Neural cell (in vitro differentiated cells): Measurements from ENCODE around the gene HIVEP3. TPM values are rescaled to one million over a fixed set of nuclear protein-coding genes. Genes with fewer than 3 reads are reported as not detected.
A peak's percentile ranks its signal among the peaks of the same experiment; 100 is the strongest.

Experiments
- H2AFZ ChIP-seq: fragments of 200-600, 300-800 bp; sonication (generic), shearing (Covaris generic); 2 replicates; pipeline ENCODE4 v1.6.0; 2014; ENCODE audit warnings: low read depth, mild to moderate bottlenecking, antibody characterized with exemption, low read length, moderate library complexity
- H3F3A ChIP-seq: fragments of 200-600 bp; shearing (Covaris generic); 2 replicates; pipeline ENCODE4 v1.6.1; 2016; ENCODE audit warnings: mild to moderate bottlenecking, moderate library complexity, mixed read lengths, antibody characterized with exemption, low read length; ENCODE audit not compliant: insufficient read depth, poor library complexity, severe bottlenecking
- H3K27ac ChIP-seq: fragments of 200-600, 300-800 bp; sonication (generic), shearing (Covaris generic); 2 replicates; pipeline ENCODE4 v1.5.1; 2014; ENCODE audit warnings: mild to moderate bottlenecking, low read length, moderate library complexity
- H3K27me3 ChIP-seq: fragments of 300-800, 200-600 bp; sonication (generic), shearing (Covaris generic); 2 replicates; pipeline ENCODE4 v1.6.0; 2014; ENCODE audit warnings: mild to moderate bottlenecking, low read depth, low read length, moderate library complexity; ENCODE audit not compliant: insufficient read depth
- H3K36me3 ChIP-seq: fragments of 300-800, 200-600 bp; sonication (generic), shearing (Covaris generic); 2 replicates; pipeline ENCODE4 v1.5.1; 2014; ENCODE audit warnings: mild to moderate bottlenecking, antibody characterized with exemption, low read length, moderate library complexity; ENCODE audit not compliant: insufficient read depth
- H3K4me2 ChIP-seq: fragments of 300-800, 200-600 bp; sonication (generic), shearing (Covaris generic); 2 replicates; pipeline ENCODE4 v1.6.0; 2014; ENCODE audit warnings: mild to moderate bottlenecking, low read length
- H3K4me3 ChIP-seq: fragments of 300-800, 200-600 bp; sonication (generic), shearing (Covaris generic); 2 replicates; pipeline ENCODE4 v1.5.1; 2014; ENCODE audit warnings: mild to moderate bottlenecking, low read length, moderate library complexity
- H3K79me2 ChIP-seq: fragments of 200-600 bp; shearing (Covaris generic); replicated peaks from 2 replicates; pipeline ENCODE4 v1.6.0; 2014; ENCODE audit warnings: mild to moderate bottlenecking, low read length, moderate library complexity; ENCODE audit not compliant: insufficient read depth
- H3K9ac ChIP-seq: fragments of 300-800, 200-600 bp; sonication (generic), shearing (Covaris generic); 2 replicates; pipeline ENCODE4 v1.6.1; 2016; ENCODE audit warnings: mild to moderate bottlenecking, low read length, mixed read lengths
- H3K9me2 ChIP-seq: fragments of 200-600 bp; shearing (Covaris generic); 2 replicates; pipeline ENCODE4 v1.6.1; 2016; ENCODE audit warnings: mild to moderate bottlenecking, low read length, mixed read lengths; ENCODE audit not compliant: insufficient read depth
- H3K9me3 ChIP-seq: fragments of 200-600, 300-800 bp; sonication (generic), shearing (Covaris generic); 2 replicates; pipeline ENCODE4 v1.6.1; 2016; ENCODE audit warnings: mild to moderate bottlenecking, mixed run types, low read length, moderate library complexity, mixed read lengths
- H4K20me1 ChIP-seq: fragments of 200-600 bp; shearing (Covaris generic); 2 replicates; pipeline ENCODE4 v1.6.1; 2016; ENCODE audit warnings: mild to moderate bottlenecking, mixed run types; ENCODE audit not compliant: insufficient read depth
- EP300 ChIP-seq: fragments of 450-650 bp; conservative IDR thresholded peaks from 2 replicates; pipeline ENCODE4 v1.6.1; 2014; ENCODE audit warnings: antibody characterized with exemption, mild to moderate bottlenecking, moderate library complexity; ENCODE audit not compliant: poor library complexity, severe bottlenecking
- EZH2 ChIP-seq: fragments of 200-600, 300-800 bp; shearing (Covaris generic), sonication (generic); IDR thresholded peaks from 2 replicates; pipeline ENCODE4 v1.6.1; 2014; ENCODE audit warnings: antibody characterized with exemption, low read length, borderline replicate concordance, mild to moderate bottlenecking; ENCODE audit not compliant: insufficient read depth, poor library complexity, severe bottlenecking
- MXI1 ChIP-seq: fragments of 450-650 bp; conservative IDR thresholded peaks from 2 replicates; pipeline ENCODE4 v1.6.1; 2014; ENCODE audit warnings: antibody characterized with exemption, mild to moderate bottlenecking; ENCODE audit not compliant: poor library complexity, severe bottlenecking
- POLR2AphosphoS5 ChIP-seq: IDR thresholded peaks from 2 replicates; pipeline ENCODE4 v1.6.1; 2012
- RAD21 ChIP-seq: fragments of 450-650 bp; conservative IDR thresholded peaks from 2 replicates; pipeline ENCODE4 v1.6.1; 2014; ENCODE audit warnings: antibody characterized with exemption, mild to moderate bottlenecking, moderate library complexity
- SMC3 ChIP-seq: fragments of 450-650 bp; conservative IDR thresholded peaks from 2 replicates; pipeline ENCODE4 v1.6.1; 2014; ENCODE audit warnings: antibody characterized with exemption, mild to moderate bottlenecking, moderate library complexity; ENCODE audit not compliant: poor library complexity
- TAF1 ChIP-seq: IDR thresholded peaks from 2 replicates; pipeline ENCODE4 v1.6.1; 2012; ENCODE audit warnings: low read depth
- polyA plus RNA-seq: library from polyadenylated mRNA; depleted of rRNA; stranded (reverse); fragments of >200 nt; gene quantifications from 2 replicates; pipeline ENCODE4 v1.2.3, GENCODE V29; 2014
- TF ChIP-seq, protein P1 (sequence below): IDR thresholded peaks from 2 replicates; pipeline ENCODE4 v1.6.1; 2012; ENCODE audit warnings: borderline replicate concordance
- TF ChIP-seq, protein P2 (sequence below): fragments of 450-650 bp; IDR thresholded peaks from 2 replicates; pipeline ENCODE4 v1.5.1; 2014; ENCODE audit warnings: antibody characterized with exemption, mild to moderate bottlenecking, moderate library complexity; ENCODE audit not compliant: poor library complexity, severe bottlenecking

Gene HIVEP3
- polyA plus RNA-seq, 1 donor from 2014 or later = 2.6 TPM

DNA sequence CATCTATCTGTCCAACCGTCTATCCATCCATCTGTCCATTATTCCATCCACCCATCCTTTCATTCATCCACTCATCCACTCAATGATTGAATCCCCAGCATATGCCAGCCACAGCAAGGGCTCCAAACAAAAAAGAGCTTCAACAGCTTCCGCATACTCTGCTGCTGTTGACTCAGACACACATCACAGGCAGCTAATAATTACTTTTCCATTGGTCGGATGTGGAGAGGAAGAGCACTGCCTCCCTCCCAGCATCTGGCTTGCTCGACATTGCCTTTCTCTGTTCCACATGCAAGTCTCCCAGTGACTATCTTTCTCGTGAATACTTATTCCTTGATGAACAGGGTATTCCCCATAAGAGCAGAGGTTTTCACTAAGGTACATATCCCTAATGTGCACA is 176.5 kb downstream of the HIVEP3 start:
- no peaks in the 10 kb centered on the region for H4K20me1 ChIP-seq
- no peak for TF ChIP-seq MXI1
- no peak for TF ChIP-seq EZH2
- TF ChIP-seq SMC3 = no peak
- TF ChIP-seq EP300 = no peak
- TF ChIP-seq RAD21 = no peak
- no peak for TF ChIP-seq TAF1
- TF ChIP-seq, protein P1, sequence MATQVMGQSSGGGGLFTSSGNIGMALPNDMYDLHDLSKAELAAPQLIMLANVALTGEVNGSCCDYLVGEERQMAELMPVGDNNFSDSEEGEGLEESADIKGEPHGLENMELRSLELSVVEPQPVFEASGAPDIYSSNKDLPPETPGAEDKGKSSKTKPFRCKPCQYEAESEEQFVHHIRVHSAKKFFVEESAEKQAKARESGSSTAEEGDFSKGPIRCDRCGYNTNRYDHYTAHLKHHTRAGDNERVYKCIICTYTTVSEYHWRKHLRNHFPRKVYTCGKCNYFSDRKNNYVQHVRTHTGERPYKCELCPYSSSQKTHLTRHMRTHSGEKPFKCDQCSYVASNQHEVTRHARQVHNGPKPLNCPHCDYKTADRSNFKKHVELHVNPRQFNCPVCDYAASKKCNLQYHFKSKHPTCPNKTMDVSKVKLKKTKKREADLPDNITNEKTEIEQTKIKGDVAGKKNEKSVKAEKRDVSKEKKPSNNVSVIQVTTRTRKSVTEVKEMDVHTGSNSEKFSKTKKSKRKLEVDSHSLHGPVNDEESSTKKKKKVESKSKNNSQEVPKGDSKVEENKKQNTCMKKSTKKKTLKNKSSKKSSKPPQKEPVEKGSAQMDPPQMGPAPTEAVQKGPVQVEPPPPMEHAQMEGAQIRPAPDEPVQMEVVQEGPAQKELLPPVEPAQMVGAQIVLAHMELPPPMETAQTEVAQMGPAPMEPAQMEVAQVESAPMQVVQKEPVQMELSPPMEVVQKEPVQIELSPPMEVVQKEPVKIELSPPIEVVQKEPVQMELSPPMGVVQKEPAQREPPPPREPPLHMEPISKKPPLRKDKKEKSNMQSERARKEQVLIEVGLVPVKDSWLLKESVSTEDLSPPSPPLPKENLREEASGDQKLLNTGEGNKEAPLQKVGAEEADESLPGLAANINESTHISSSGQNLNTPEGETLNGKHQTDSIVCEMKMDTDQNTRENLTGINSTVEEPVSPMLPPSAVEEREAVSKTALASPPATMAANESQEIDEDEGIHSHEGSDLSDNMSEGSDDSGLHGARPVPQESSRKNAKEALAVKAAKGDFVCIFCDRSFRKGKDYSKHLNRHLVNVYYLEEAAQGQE = no peak
- TF ChIP-seq POLR2AphosphoS5 = no peak
- TF ChIP-seq, protein P2, sequence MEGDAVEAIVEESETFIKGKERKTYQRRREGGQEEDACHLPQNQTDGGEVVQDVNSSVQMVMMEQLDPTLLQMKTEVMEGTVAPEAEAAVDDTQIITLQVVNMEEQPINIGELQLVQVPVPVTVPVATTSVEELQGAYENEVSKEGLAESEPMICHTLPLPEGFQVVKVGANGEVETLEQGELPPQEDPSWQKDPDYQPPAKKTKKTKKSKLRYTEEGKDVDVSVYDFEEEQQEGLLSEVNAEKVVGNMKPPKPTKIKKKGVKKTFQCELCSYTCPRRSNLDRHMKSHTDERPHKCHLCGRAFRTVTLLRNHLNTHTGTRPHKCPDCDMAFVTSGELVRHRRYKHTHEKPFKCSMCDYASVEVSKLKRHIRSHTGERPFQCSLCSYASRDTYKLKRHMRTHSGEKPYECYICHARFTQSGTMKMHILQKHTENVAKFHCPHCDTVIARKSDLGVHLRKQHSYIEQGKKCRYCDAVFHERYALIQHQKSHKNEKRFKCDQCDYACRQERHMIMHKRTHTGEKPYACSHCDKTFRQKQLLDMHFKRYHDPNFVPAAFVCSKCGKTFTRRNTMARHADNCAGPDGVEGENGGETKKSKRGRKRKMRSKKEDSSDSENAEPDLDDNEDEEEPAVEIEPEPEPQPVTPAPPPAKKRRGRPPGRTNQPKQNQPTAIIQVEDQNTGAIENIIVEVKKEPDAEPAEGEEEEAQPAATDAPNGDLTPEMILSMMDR = no peak
- peak overlapping the region; percentile 31 for H3K4me3 ChIP-seq
- H3K27ac ChIP-seq = peak overlapping the region; percentile 23
- H3K4me2 ChIP-seq = no peak overlapping the region
- no peaks in the 10 kb centered on the region for H3K9me2 ChIP-seq
- H3K36me3 ChIP-seq = no peaks in the 10 kb centered on the region
- no peaks in the 10 kb centered on the region for H3K27me3 ChIP-seq
- H3K79me2 ChIP-seq = no peaks in the 10 kb centered on the region
- no peaks in the 10 kb centered on the region for H3K9me3 ChIP-seq
- no peaks in the 10 kb centered on the region for H3F3A ChIP-seq
- H3K9ac ChIP-seq = no peak overlapping the region
- H2AFZ ChIP-seq = no peak overlapping the region

DNA sequence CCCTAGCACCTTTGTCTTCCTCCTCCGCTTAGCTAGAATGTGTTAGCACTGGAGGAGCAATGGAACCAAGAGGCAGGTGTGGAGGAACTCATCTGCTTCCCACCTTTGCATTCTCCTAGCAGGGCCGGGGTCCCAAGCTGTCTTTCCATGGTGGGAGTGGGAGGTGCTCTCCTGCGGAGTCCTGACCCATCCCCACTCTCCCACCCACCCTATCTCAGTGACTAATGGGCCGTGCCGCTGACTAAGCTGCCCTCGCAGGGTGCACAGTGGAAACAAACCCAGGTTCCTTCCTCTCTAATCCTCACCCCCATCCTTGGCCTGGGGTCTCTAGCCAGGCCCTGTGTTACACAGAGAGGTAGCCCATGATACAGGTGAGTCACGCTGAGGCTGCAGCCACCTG is 177.5 kb downstream of the HIVEP3 start:
- Histone ChIP-seq H3F3A (no peaks in the 10 kb centered on the region), H3K4me3 (no peak overlapping the region), H3K9me2 (no peaks in the 10 kb centered on the region), H3K79me2 (no peaks in the 10 kb centered on the region), H3K9me3 (no peaks in the 10 kb centered on the region), H4K20me1 (no peaks in the 10 kb centered on the region), H3K27me3 (no peaks in the 10 kb centered on the region), H2AFZ (no peak overlapping the region), H3K27ac (no peak overlapping the region), H3K4me2 (no peak overlapping the region), H3K36me3 (no peaks in the 10 kb centered on the region), H3K9ac (no peak overlapping the region)
- TF ChIP-seq EZH2 (no peak), RAD21 (no peak), SMC3 (no peak), POLR2AphosphoS5 (no peak), EP300 (no peak), MXI1 (no peak), TAF1 (no peak)
- TF ChIP-seq, protein P1 = no peak
- TF ChIP-seq, protein P2 = no peak
